ENCODE results near the gene HDAC4.

GRCh38 chr2:239043326-239043725 is 357.5 kb downstream of the HDAC4 start:
- TF ChIP-seq GATA2 (IDR thresholded peaks at IDR 0.05; ENCODE audit: low read depth, low read length) (no peak), GATA3 (IDR thresholded peaks at IDR 0.05; ENCODE audit: low read depth, low read length) (no peak)

Data from SH-SY5Y (cell line).